Naive B cell (primary cell): ENCODE data around the gene LRRC28. TPM values are rescaled to one million over a fixed set of nuclear protein-coding genes. Genes with fewer than 3 reads are reported as not detected.

Experiments used
- ATAC-seq, 2 donors: fragments of 150-1000 bp; cut with Tn5 transposase; 2 replicates each; pipeline ENCODE4 v1.10.0; 2021; ENCODE audit warnings: low read depth in 2 of 2, mild to moderate bottlenecking in 2 of 2, moderate library complexity in 2 of 2
- DNase-seq: peaks from one replicate; pipeline ENCODE4 v3.0.0; 2022
- H3K27ac Mint-ChIP-seq, 6 donors: one replicate each; pipeline ENCODE4 v1.8.0; 2020 to 2022; ENCODE audit warnings: mild to moderate bottlenecking in 6 of 6, mixed read lengths in 6 of 6, moderate library complexity in 5 of 6, inconsistent platforms in 2 of 6
- H3K27me3 Mint-ChIP-seq, 3 donors: one replicate each; pipeline ENCODE4 v1.8.0; 2021 to 2022; ENCODE audit warnings: mixed read lengths in 3 of 3, mild to moderate bottlenecking in 1 of 3
- H3K36me3 Mint-ChIP-seq, 2 donors: one replicate each; pipeline ENCODE4 v1.8.0; 2020 to 2022; ENCODE audit warnings: mixed read lengths in 2 of 2, inconsistent platforms in 1 of 2, mild to moderate bottlenecking in 1 of 2
- H3K4me1 Mint-ChIP-seq, 3 donors: one replicate each; pipeline ENCODE4 v1.8.0; 2020 to 2022; ENCODE audit warnings: mixed read lengths in 3 of 3, inconsistent platforms in 1 of 3, mild to moderate bottlenecking in 1 of 3, moderate library complexity in 1 of 3
- H3K4me3 Mint-ChIP-seq, 8 donors: one replicate each; pipeline ENCODE4 v1.8.0; 2020 to 2022; ENCODE audit warnings: mild to moderate bottlenecking in 8 of 8, mixed read lengths in 8 of 8, moderate library complexity in 8 of 8, inconsistent platforms in 2 of 8
- H3K9me3 Mint-ChIP-seq, 7 donors: one replicate each; pipeline ENCODE4 v1.8.0; 2020 to 2022; ENCODE audit warnings: mixed read lengths in 7 of 7, mild to moderate bottlenecking in 5 of 7, inconsistent platforms in 2 of 7, moderate library complexity in 1 of 7
- polyA plus RNA-seq, 6 donors: library from polyadenylated mRNA; unstranded; fragments of 300-500 nt; fragmentation: Illumina TruSeq; gene quantifications; one replicate each; pipeline ENCODE4 v1.2.3, GENCODE V29; 2021; ENCODE audit warnings: low read depth in 6 of 6

Gene LRRC28
- polyA plus RNA-seq, 6 donors from 2014 or later: 20.9 to 41.9 (median 26.9) TPM

DNA sequence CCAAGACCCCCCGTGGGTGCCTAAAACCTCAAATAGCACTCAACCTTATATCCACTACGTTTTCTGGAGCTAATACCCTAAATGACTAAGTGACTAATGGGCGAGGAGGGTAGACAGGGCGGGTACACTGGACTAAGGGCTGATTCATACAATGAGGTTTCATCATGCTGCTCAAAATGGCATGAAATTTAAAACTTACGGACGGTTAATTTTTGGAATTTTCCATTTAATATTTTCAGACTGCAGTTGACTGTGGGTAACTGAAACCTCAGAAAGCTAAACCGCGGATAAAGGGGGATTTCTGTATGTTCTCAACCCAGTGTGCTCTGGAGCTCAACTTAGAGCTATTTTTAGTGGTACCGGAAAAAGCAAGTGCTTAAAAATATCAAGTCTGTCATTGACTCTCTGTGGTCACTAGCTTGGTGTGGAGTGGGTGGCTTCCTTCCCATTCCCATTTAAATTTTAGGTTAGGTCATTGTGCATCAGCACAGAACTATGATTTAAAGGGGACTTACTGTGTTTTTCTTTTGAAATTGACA is 72.9 kb downstream of the LRRC28 start:
- DNase-seq: no peak
- no peaks in the 10 kb centered on the region for H3K27me3 Mint-ChIP-seq
- peaks cover 0 to 8% (median 0%) of the 10 kb centered on the region in 7 donors for H3K9me3 Mint-ChIP-seq
- peak; percentile 47 to 58 for ATAC-seq
- peak overlapping the region in 3 of 8 donors; percentile 24 to 44 (median 34) for H3K4me3 Mint-ChIP-seq
- H3K4me1 Mint-ChIP-seq: peaks cover 12 to 14% (median 12%) of the 10 kb centered on the region in 3 donors
- no peaks in the 10 kb centered on the region for H3K36me3 Mint-ChIP-seq
- no peak overlapping the region for H3K27ac Mint-ChIP-seq

DNA sequence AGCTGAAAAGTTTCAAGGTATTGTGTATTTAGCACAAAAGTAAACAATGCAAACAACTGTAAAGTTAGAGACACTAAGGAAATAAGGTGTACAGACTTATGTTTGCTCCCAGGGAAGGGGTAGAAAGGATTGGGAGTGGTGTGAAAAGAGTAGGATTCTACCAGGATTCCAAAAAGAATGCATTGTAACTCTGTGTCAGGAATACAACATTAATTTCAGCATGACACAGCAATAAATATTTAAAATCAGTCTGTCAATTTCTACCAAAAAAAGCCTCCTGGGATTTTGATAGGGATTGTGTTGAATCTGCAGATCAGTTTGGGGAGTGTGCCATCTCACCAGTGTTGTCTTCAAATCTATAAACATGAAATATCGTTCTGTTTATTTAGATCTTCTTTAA is 73.4 kb downstream of the LRRC28 start:
- H3K27me3 Mint-ChIP-seq: no peaks in the 10 kb centered on the region
- H3K4me1 Mint-ChIP-seq: peaks cover 12 to 14% (median 12%) of the 10 kb centered on the region in 3 donors
- peaks cover 0 to 8% (median 0%) of the 10 kb centered on the region in 7 donors for H3K9me3 Mint-ChIP-seq
- H3K4me3 Mint-ChIP-seq: no peak overlapping the region
- DNase-seq: no peak
- no peak overlapping the region for H3K27ac Mint-ChIP-seq
- no peak for ATAC-seq
- H3K36me3 Mint-ChIP-seq: no peaks in the 10 kb centered on the region

DNA sequence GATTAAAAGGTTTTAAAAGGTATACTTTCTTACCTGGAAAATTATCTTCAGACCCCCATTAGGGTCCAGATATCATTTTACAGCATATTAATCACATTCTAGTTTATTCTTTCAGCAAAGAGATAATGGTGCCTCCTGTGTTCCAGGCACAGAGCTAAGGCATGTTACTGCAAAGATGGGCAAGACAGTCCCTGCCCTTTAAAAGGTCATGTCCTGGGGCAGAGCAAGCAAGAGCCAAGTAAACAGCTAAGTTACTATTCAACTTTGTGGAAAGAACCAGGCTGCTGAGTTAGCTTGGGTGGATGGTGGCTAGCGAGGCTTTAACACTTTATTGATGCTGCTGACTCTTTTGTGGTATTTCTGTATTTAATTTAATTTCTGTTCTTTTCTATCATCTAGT is 75.0 kb downstream of the LRRC28 start:
- no peak for DNase-seq
- Mint-ChIP-seq H3K27me3 (no peaks in the 10 kb centered on the region), H3K36me3 (no peaks in the 10 kb centered on the region), H3K27ac (peak overlapping the region in 1 of 6 donors; percentile 34), H3K4me1 (peaks cover 12 to 14% (median 13%) of the 10 kb centered on the region in 3 donors), H3K4me3 (no peak overlapping the region), H3K9me3 (peaks cover 0 to 8% (median 0%) of the 10 kb centered on the region in 7 donors)
- ATAC-seq: no peak

DNA sequence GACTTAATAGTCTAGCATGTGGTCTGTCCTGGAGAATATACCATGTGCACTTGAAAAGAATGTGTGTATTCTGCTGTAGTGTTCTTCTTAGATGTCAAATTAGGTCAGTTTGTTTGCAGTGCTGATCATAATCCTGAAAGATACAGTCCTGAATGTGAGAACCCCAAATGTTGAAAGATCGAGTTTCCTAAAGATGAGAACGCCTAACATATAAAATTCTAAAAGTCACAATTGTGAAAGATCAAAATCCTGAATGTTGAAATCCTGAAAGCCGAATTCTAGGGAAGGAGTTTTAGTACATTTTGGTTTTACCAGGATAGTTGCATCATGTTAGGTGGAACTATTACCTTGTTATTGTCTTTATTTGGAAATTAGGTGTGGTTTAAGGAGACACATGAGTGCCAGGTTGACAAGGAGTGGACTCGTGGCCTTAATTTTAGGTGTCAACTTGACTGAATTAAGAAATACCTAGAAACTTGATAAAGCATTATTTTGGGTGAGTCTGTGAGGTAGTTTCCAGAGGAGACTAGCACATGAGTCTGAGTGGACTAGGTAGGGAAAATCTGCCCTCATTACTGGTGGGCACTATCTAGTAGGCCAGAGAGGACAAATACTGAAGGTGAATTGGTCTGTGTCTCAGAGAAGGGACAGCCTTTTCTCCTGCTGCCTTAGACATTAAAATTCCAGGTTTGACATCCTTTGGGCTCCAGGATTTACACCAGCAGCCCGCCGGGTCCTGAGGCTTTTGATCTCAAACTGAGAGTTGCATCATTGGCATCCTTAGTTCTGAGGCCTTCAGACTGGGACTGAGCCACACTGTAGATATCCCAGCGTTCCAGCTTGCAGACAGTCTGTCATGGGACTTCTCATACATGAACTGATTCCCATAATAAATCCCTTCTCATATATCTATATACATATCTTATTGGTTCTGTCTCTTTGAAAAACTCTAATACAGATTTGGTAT is 77.1 kb downstream of the LRRC28 start:
- ATAC-seq: no peak
- no peak for DNase-seq
- no peak overlapping the region for H3K27ac Mint-ChIP-seq
- peaks cover 0 to 8% (median 0%) of the 10 kb centered on the region in 7 donors for H3K9me3 Mint-ChIP-seq
- no peaks in the 10 kb centered on the region for H3K36me3 Mint-ChIP-seq
- H3K4me1 Mint-ChIP-seq: peaks cover 10 to 20% (median 18%) of the 10 kb centered on the region in 3 donors
- no peak overlapping the region for H3K4me3 Mint-ChIP-seq
- H3K27me3 Mint-ChIP-seq: no peaks in the 10 kb centered on the region

DNA sequence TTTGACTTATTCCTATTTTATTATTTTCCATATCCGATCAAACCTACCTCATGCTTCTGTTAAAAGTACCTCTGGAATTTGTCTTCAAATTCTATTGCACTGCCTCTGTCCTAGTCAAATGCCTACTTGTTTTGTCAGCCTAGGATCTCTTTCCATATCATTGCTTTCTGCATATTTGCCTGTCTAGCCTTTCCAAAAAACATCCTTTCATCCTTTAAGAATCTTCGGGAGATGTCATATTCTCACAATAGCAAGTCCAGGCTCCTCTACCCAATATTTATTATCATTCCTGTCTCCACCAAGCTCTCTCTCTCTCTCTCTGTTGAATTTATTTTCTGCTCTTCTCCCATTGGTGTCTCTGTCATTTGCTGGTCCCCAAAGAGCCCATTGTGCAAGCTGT is 80.1 kb downstream of the LRRC28 start:
- peak overlapping the region in 1 of 6 donors; percentile 40 for H3K27ac Mint-ChIP-seq
- no peak for ATAC-seq
- no peak for DNase-seq
- peaks cover 0 to 8% of the 10 kb centered on the region in 2 donors for H3K36me3 Mint-ChIP-seq
- H3K9me3 Mint-ChIP-seq: no peaks in the 10 kb centered on the region
- peaks cover 2 to 7% (median 4%) of the 10 kb centered on the region in 3 donors for H3K4me1 Mint-ChIP-seq
- no peaks in the 10 kb centered on the region for H3K27me3 Mint-ChIP-seq
- no peak overlapping the region for H3K4me3 Mint-ChIP-seq

DNA sequence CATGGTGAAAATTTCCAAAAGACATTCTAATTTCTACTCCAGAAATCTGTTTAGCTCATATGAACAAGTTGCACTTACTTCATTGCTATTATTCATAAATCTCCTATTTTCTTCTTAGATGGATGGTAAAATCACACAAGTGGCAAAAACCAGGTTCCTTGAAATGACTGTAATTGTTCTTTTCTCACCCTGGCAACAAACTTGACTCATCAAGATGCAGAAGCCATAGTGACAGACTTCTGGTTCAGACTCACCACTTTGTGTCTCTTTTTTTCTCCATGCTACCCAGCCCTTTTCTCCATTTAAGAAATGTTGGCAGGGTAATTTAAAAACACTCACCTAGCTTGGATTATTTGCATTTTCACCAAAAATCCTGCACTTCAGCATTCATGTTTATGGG is 82.1 kb downstream of the LRRC28 start:
- ATAC-seq: no peak
- H3K4me3 Mint-ChIP-seq: no peak overlapping the region
- DNase-seq: no peak
- H3K27ac Mint-ChIP-seq: no peak overlapping the region
- H3K9me3 Mint-ChIP-seq: no peaks in the 10 kb centered on the region
- H3K4me1 Mint-ChIP-seq: peaks cover 2 to 7% (median 4%) of the 10 kb centered on the region in 3 donors
- H3K27me3 Mint-ChIP-seq: no peaks in the 10 kb centered on the region
- H3K36me3 Mint-ChIP-seq: peaks cover 6 to 15% of the 10 kb centered on the region in 2 donors

DNA sequence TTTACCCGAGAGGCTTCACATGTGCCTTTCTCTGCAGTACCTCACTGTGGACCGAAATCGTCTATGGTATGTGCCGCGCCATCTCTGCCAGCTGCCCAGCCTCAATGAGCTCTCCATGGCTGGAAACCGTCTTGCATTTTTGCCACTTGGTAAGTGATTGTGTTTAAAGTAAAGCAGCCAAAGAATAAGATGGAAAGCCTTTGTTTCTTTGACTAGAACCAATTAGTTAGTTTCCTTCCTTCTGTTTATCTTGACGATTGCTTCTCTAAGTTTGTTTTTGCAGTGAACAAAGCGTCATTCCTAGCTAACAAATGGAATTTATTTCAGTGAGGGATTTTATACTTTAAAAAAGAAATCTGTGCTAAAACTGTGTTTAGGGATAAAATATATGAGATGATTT is 82.7 kb downstream of the LRRC28 start:
- H3K36me3 Mint-ChIP-seq: peaks cover 12 to 15% of the 10 kb centered on the region in 2 donors
- H3K4me1 Mint-ChIP-seq: peaks cover 2 to 7% (median 4%) of the 10 kb centered on the region in 3 donors
- no peak for DNase-seq
- H3K9me3 Mint-ChIP-seq: no peaks in the 10 kb centered on the region
- H3K27me3 Mint-ChIP-seq: no peaks in the 10 kb centered on the region
- no peak for ATAC-seq
- no peak overlapping the region for H3K27ac Mint-ChIP-seq
- no peak overlapping the region for H3K4me3 Mint-ChIP-seq

DNA sequence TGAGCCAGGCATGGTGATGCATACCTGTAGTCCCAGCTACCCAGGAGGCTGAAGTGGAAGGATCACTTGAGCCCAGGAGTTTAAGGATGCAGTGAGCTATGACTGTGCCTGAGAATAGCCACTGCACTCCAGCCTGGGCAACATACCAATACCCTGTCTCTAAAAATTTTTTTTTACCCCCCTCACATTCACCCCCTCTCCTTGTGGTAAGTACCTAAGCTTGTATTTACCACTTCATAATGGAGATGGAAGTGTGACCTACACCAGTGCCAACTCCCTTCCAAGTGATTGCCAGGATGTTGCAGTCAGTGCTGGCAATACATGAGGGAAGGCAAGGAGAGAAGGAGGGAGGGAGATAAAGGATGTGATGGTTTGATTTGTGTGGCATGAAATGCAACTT is 84.2 kb downstream of the LRRC28 start:
- Mint-ChIP-seq H3K27ac (no peak overlapping the region), H3K27me3 (no peaks in the 10 kb centered on the region), H3K9me3 (no peaks in the 10 kb centered on the region), H3K36me3 (peaks cover 13 to 15% of the 10 kb centered on the region in 2 donors), H3K4me1 (peaks cover 2 to 7% (median 4%) of the 10 kb centered on the region in 3 donors), H3K4me3 (no peak overlapping the region)
- DNase-seq: no peak
- ATAC-seq: no peak

DNA sequence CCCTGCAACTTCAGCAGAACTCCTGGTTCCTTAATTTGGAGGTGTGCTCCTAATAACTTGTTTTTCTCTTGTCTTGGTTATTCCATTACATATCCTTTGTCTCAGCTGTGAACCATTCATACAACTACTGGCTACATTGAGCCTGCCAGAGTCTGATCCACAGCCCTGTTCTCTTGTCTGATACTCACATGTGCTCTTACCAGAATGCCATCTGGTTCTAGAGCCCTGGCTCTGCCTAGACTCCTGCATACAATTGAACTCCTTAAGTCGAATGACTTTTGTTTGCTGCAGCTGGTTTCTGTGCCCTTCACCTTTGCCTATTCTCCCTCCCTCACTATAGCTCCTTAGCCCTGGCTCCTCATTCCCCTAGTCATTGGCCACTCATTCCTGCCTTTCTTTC is 85.5 kb downstream of the LRRC28 start:
- Mint-ChIP-seq H3K36me3 (peaks cover 13 to 15% of the 10 kb centered on the region in 2 donors), H3K27ac (no peak overlapping the region), H3K9me3 (no peaks in the 10 kb centered on the region), H3K4me1 (peaks cover 0 to 4% (median 0%) of the 10 kb centered on the region in 3 donors), H3K4me3 (peak overlapping the region in 1 of 8 donors; percentile 62), H3K27me3 (no peaks in the 10 kb centered on the region)
- ATAC-seq (no peak), DNase-seq (no peak)

DNA sequence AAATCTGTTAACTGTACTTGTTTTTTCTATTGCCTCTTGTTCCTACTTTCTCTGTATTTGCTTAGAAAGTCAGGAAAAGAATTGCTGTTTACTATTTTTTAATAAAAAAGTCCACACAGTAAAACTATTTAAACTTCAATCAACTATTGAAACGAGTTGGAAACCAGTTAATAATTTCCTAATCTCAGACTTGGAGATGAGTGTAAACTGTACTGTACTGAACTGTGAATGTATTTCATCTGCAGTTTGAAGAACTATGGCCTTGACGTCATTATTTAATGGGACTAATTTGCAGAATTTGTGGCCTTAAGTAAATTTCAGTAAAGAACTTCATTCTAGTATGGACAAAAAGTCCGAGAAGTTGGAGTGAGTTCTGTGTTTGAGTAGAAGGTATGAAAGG is 89.1 kb downstream of the LRRC28 start:
- H3K27ac Mint-ChIP-seq: no peak overlapping the region
- DNase-seq: no peak
- H3K4me1 Mint-ChIP-seq: peaks cover 14 to 18% (median 15%) of the 10 kb centered on the region in 3 donors
- no peak overlapping the region for H3K4me3 Mint-ChIP-seq
- H3K9me3 Mint-ChIP-seq: no peaks in the 10 kb centered on the region
- peaks cover 8 to 13% of the 10 kb centered on the region in 2 donors for H3K36me3 Mint-ChIP-seq
- ATAC-seq: no peak
- no peaks in the 10 kb centered on the region for H3K27me3 Mint-ChIP-seq

DNA sequence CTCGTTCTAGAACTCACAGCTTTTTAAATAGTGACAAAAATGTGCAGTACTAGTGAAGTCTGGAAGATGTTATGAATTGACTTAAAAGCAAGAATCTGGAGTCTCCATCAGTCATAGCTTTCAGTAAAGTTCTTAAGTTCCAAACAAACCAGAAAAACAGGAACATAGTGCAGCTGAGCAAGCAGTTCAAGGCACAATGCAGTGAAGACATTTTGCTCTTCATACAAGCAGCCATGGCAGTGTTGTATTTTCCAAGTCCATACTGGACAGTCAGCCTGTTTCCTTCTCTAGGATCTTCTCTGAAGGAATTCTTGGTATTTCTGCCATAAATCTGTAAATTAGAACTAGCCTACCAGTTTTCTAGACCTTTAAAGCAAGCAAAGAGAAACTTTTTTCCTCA is 90.5 kb downstream of the LRRC28 start:
- no peak overlapping the region for H3K27ac Mint-ChIP-seq
- no peak for DNase-seq

DNA sequence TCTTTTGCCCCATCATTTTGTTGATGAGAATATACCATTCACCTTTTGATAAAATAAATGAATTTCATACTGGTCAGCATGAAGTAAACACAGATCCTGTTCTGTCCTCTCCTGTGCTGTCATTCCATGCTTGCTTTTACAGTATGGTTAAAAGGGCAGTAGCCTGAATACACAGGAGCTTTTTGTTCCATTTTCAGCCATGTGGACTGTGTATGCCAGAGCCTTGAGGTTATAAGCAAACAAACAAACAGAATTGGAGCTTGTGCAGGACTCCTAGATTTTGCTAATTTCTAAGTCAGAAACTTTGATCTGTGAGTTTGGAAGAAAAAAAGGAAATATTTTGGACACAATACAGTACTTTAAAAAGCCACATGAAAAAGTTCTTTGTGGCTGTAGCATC is 91.9 kb downstream of the LRRC28 start:
- Mint-ChIP-seq H3K27ac (no peak overlapping the region), H3K4me3 (no peak overlapping the region), H3K4me1 (peaks cover 23 to 26% (median 26%) of the 10 kb centered on the region in 3 donors), H3K9me3 (no peaks in the 10 kb centered on the region), H3K36me3 (peaks cover under 1 to 7% of the 10 kb centered on the region in 2 donors), H3K27me3 (no peaks in the 10 kb centered on the region)
- no peak for ATAC-seq
- DNase-seq: no peak

More for the DNA sequence above, 90.5 kb downstream of the LRRC28 start:
- Mint-ChIP-seq H3K27me3 (no peaks in the 10 kb centered on the region), H3K36me3 (peaks cover 4 to 13% of the 10 kb centered on the region in 2 donors), H3K9me3 (no peaks in the 10 kb centered on the region), H3K4me1 (peaks cover 23 to 26% (median 25%) of the 10 kb centered on the region in 3 donors), H3K4me3 (no peak overlapping the region)
- ATAC-seq: no peak

DNA sequence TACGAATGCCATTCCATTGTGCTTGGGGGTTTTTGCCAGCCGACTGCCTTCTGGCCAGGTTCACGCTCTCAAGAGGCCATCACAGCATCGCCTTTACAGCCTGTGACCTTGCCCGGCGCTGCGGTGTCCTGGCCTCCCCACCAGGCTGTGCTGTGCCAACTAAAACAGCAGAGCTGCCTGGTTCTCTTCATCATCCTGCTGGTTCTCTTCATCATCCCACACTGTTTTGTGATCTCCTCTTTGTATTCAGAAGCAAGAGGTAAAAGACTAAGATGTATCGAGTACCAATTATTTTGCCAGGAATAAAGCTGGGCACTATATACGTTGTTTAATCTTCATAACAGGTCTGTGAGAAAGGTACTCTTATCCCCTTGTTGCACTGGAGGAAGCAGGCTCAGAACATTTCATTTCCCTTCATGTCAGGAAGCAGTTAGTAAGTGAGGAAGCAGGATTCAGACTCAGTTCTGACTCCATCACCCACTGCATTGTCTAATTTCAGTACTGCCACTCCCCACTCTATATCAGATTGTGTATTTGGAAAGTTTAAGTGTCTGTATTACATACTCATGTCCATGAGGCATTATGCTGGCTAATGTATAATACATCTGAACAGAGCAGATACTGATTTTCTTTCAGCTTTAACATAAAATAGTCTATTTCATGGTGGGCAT is 92.7 kb downstream of the LRRC28 start:
- peak; percentile 15 for DNase-seq
- Mint-ChIP-seq H3K4me3 (no peak overlapping the region), H3K27ac (peak overlapping the region in 3 of 6 donors; percentile 39 to 92 (median 59)), H3K27me3 (no peaks in the 10 kb centered on the region), H3K4me1 (peaks cover 23 to 31% (median 26%) of the 10 kb centered on the region in 3 donors), H3K9me3 (no peaks in the 10 kb centered on the region), H3K36me3 (peaks cover under 1 to 3% of the 10 kb centered on the region in 2 donors)
- ATAC-seq: peak; percentile 55 to 69
